AG09309 (cell line): ENCODE data around the gene PTPRN2.

Source experiments
- DNase-seq: peaks from one replicate; pipeline ENCODE4 v3.0.0-alpha.2; 2010; ENCODE audit warnings: low read depth
- H3K4me3 ChIP-seq: 2 replicates; pipeline ENCODE4 v1.5.1; 2011; ENCODE audit warnings: mild to moderate bottlenecking, low read depth, low read length, moderate library complexity; ENCODE audit not compliant: control insufficient read depth
- CTCF ChIP-seq: IDR thresholded peaks from 2 replicates; pipeline ENCODE4 v1.5.1; 2011; ENCODE audit warnings: mild to moderate bottlenecking, low read depth, low read length, inconsistent platforms; ENCODE audit not compliant: insufficient read depth, control insufficient read depth; ENCODE audit errors: missing control alignments

Gene PTPRN2

GRCh38 chr7:158265743-158266080 lies 321.9 kb downstream of the PTPRN2 start:
- no peak overlapping the region for H3K4me3 ChIP-seq
- no peak for DNase-seq
- no peak for TF ChIP-seq CTCF

GRCh38 chr7:158264881-158265742 lies 322.5 kb downstream of the PTPRN2 start:
- no peak for TF ChIP-seq CTCF
- H3K4me3 ChIP-seq = no peak overlapping the region
- DNase-seq = no peak

- no peak for TF ChIP-seq CTCF
- no peak for DNase-seq
- no peak overlapping the region for H3K4me3 ChIP-seq
These were observed 323.5 kb downstream of the PTPRN2 start for GRCh38 chr7:158263964-158264748.

GRCh38 chr7:158263110-158263963 lies 324.3 kb downstream of the PTPRN2 start:
- DNase-seq = no peak
- H3K4me3 ChIP-seq = no peak overlapping the region
- TF ChIP-seq CTCF = no peak

- no peak overlapping the region for H3K4me3 ChIP-seq
- no peak for DNase-seq
- TF ChIP-seq CTCF = no peak
These were observed 325.1 kb downstream of the PTPRN2 start for GRCh38 chr7:158262284-158263109.
